H9 (cell line): ENCODE data around the gene DNAI4. TPM values are rescaled to one million over a fixed set of nuclear protein-coding genes. Genes with fewer than 3 reads are reported as not detected.

Source experiments
- DNase-seq: peaks from one replicate; pipeline ENCODE4 v3.0.0-alpha.2; 2017
- H2AFZ ChIP-seq: one replicate; pipeline ENCODE4 v1.6.1; 2013; ENCODE audit warnings: mild to moderate bottlenecking, low read length, control low read depth, moderate library complexity
- H2AK5ac ChIP-seq: 2 replicates; pipeline ENCODE4 v1.6.1; 2013; ENCODE audit warnings: low read length, control low read depth, mixed read lengths; ENCODE audit not compliant: insufficient read length
- H2BK120ac ChIP-seq: one replicate; pipeline ENCODE4 v1.6.1; 2013; ENCODE audit warnings: low read depth, mild to moderate bottlenecking, low read length, control low read depth, inconsistent platforms; ENCODE audit not compliant: poor library complexity, severe bottlenecking
- H2BK12ac ChIP-seq: 2 replicates; pipeline ENCODE4 v1.6.1; 2013; ENCODE audit warnings: low read length, control low read depth, mixed read lengths, low read depth; ENCODE audit not compliant: insufficient read length
- H2BK15ac ChIP-seq: 2 replicates; pipeline ENCODE4 v1.6.1; 2013; ENCODE audit warnings: low read depth, low read length, control low read depth
- H2BK20ac ChIP-seq: one replicate; pipeline ENCODE4 v1.6.1; 2013; ENCODE audit warnings: low read depth, mild to moderate bottlenecking, low read length, control low read depth, inconsistent platforms; ENCODE audit not compliant: poor library complexity, severe bottlenecking
- H2BK5ac ChIP-seq: 2 replicates; pipeline ENCODE4 v1.6.1; 2013; ENCODE audit warnings: low read length, control low read depth, mixed read lengths; ENCODE audit not compliant: insufficient read length
- H3K14ac ChIP-seq: 2 replicates; pipeline ENCODE4 v1.6.1; 2013; ENCODE audit warnings: low read length, control low read depth; ENCODE audit not compliant: insufficient read depth
- H3K18ac ChIP-seq: 2 replicates; pipeline ENCODE4 v1.6.1; 2013; ENCODE audit warnings: low read depth, mild to moderate bottlenecking, mixed read lengths, low read length, control low read depth; ENCODE audit not compliant: insufficient read length
- H3K23ac ChIP-seq: 2 replicates; pipeline ENCODE4 v1.6.1; 2013; ENCODE audit warnings: low read length, control low read depth, mixed read lengths, low read depth; ENCODE audit not compliant: insufficient read length
- H3K23me2 ChIP-seq: 2 replicates; pipeline ENCODE4 v1.6.1; 2013; ENCODE audit warnings: low read depth, mild to moderate bottlenecking, mixed read lengths, low read length, control low read depth; ENCODE audit not compliant: insufficient read length, poor library complexity, severe bottlenecking
- H3K27ac ChIP-seq: 2 replicates; pipeline ENCODE4 v1.5.1; 2013; ENCODE audit warnings: low read length, control low read depth, mixed read lengths, low read depth; ENCODE audit not compliant: insufficient read length
- H3K27me3 ChIP-seq: 2 replicates; pipeline ENCODE4 v1.6.1; 2013; ENCODE audit warnings: low read length, control low read depth, inconsistent platforms; ENCODE audit not compliant: insufficient read depth
- H3K4ac ChIP-seq: 2 replicates; pipeline ENCODE4 v1.6.1; 2013; ENCODE audit warnings: low read depth, mild to moderate bottlenecking, control low read depth, inconsistent platforms, low read length, moderate library complexity
- H3K4me1 ChIP-seq: 2 replicates; pipeline ENCODE4 v1.6.1; 2013; ENCODE audit warnings: low read length, control low read depth, inconsistent platforms; ENCODE audit not compliant: insufficient read depth
- H3K4me2 ChIP-seq: 2 replicates; pipeline ENCODE4 v1.6.1; 2013; ENCODE audit warnings: low read length, control low read depth, mixed read lengths; ENCODE audit not compliant: insufficient read length, insufficient read depth
- H3K56ac ChIP-seq: 2 replicates; pipeline ENCODE4 v1.6.1; 2013; ENCODE audit warnings: low read depth, mild to moderate bottlenecking, mixed read lengths, low read length, control low read depth; ENCODE audit not compliant: insufficient read length
- H3K79me1 ChIP-seq: 2 replicates; pipeline ENCODE4 v1.6.1; 2013; ENCODE audit warnings: low read depth, mild to moderate bottlenecking, moderate library complexity, low read length, control low read depth, inconsistent platforms; ENCODE audit not compliant: insufficient read depth, poor library complexity, severe bottlenecking
- H3K79me2 ChIP-seq: 2 replicates; pipeline ENCODE4 v1.6.1; 2013; ENCODE audit warnings: low read length, control low read depth, inconsistent platforms; ENCODE audit not compliant: insufficient read depth
- H3K9ac ChIP-seq: 2 replicates; pipeline ENCODE4 v1.6.1; 2013; ENCODE audit warnings: low read length, control low read depth, mixed read lengths; ENCODE audit not compliant: insufficient read length; ENCODE audit errors: extremely low read depth
- H3K9me3 ChIP-seq: one replicate; pipeline ENCODE4 v1.6.1; 2013; ENCODE audit warnings: low read depth, low read length, inconsistent platforms; ENCODE audit not compliant: control insufficient read depth
- H3T11ph ChIP-seq: one replicate; pipeline ENCODE4 v1.6.1; 2013; ENCODE audit warnings: mild to moderate bottlenecking, low read length, control low read depth, inconsistent platforms
- H4K20me1 ChIP-seq: one replicate; pipeline ENCODE4 v1.6.1; 2013; ENCODE audit not compliant: control insufficient read depth, insufficient read length, insufficient read depth
- H4K5ac ChIP-seq: 2 replicates; pipeline ENCODE4 v1.6.1; 2013; ENCODE audit warnings: low read depth, mild to moderate bottlenecking, mixed read lengths, low read length, control low read depth; ENCODE audit not compliant: insufficient read length
- H4K8ac ChIP-seq: replicated peaks from 2 replicates; pipeline ENCODE4 v1.6.1; 2013; ENCODE audit warnings: low read length, control low read depth, mixed read lengths, low read depth; ENCODE audit not compliant: insufficient read length
- H4K91ac ChIP-seq: 2 replicates; pipeline ENCODE4 v1.6.1; 2013; ENCODE audit warnings: low read depth, mild to moderate bottlenecking, moderate library complexity, mixed read lengths, low read length, control low read depth; ENCODE audit not compliant: insufficient read length
- H3K27ac Mint-ChIP-seq, 3 experiments: 2 replicates in 2 of 3; 3 replicates in 1 of 3; pipeline ENCODE4 v1.8.0; 2020 to 2021; ENCODE audit warnings: mixed read lengths in 3 of 3, mild to moderate bottlenecking in 1 of 3, moderate library complexity in 1 of 3
- H3K27me3 Mint-ChIP-seq: 2 replicates; pipeline ENCODE4 v1.8.0; 2021; ENCODE audit warnings: low read depth, mild to moderate bottlenecking, moderate library complexity, mixed read lengths
- H3K36me3 Mint-ChIP-seq, 3 experiments: 2 replicates in 2 of 3; 3 replicates in 1 of 3; pipeline ENCODE4 v1.8.0; 2020 to 2021; ENCODE audit warnings: low read depth in 3 of 3, mixed read lengths in 3 of 3; ENCODE audit not compliant: insufficient read depth in 1 of 3
- H3K4me1 Mint-ChIP-seq, 2 experiments: 2 replicates each; pipeline ENCODE4 v1.8.0; 2020; ENCODE audit warnings: mixed read lengths in 2 of 2
- H3K4me3 Mint-ChIP-seq, 2 experiments: 2 replicates in 1 of 2; 3 replicates in 1 of 2; pipeline ENCODE4 v1.8.0; 2020 to 2021; ENCODE audit warnings: mild to moderate bottlenecking in 2 of 2, mixed read lengths in 2 of 2, moderate library complexity in 1 of 2
- H3K9me3 Mint-ChIP-seq, 2 experiments: 2 replicates in 1 of 2; 3 replicates in 1 of 2; pipeline ENCODE4 v1.8.0; 2020; ENCODE audit warnings: mild to moderate bottlenecking in 2 of 2, mixed read lengths in 2 of 2, moderate library complexity in 1 of 2
- CTCF ChIP-seq: fragments of 200-600 bp; sonication (generic); conservative IDR thresholded peaks from 3 replicates; pipeline ENCODE4 v1.8.0; 2021; ENCODE audit warnings: antibody characterized with exemption, mild to moderate bottlenecking
- WGBS: extraction: QIAGEN DNeasy Blood & Tissue Kit; methylation state at CpG from one replicate; pipeline ENCODE4 v1.1.7; 2013; ENCODE audit warnings: missing lambda C conversion rate, low lambda C conversion rate, mixed read lengths; ENCODE audit not compliant: insufficient read length; ENCODE audit errors: extremely low coverage; 5-methylcytosine and 5-hydroxymethylcytosine counted together
- long read RNA-seq: library from polyadenylated mRNA; unstranded; transcript quantifications from one replicate; pipeline ENCODE4 v2.0.0, GENCODE V29; 2020
- total RNA-seq: library from RNA; stranded (reverse); gene quantifications from 2 replicates; pipeline ENCODE4 v1.2.1, GENCODE V29; 2021

DNAI4 gene
- 0.81 and 1.4 TPM in 2 replicates for total RNA-seq
- long read RNA-seq, partial matches to known transcripts, result 0 of 1 reads
- long read RNA-seq, other reads (novel, unspliced or antisense), result 1 of 1 reads

- H3K79me2 ChIP-seq, result peaks cover 4% of the 10 kb centered on the region; the same call in 1 of the 2 replicates
- peaks cover 30 to 31% of the 10 kb centered on the region in 2 experiments for H3K4me1 Mint-ChIP-seq
- no peaks in the 10 kb centered on the region for H3K4me1 ChIP-seq
- H2BK5ac ChIP-seq, result no peak within 1 kb of the TSS
- H3K4me2 ChIP-seq, result peak within 1 kb of the TSS; percentile 97
- DNase-seq, result peak; percentile 97
- no peaks in the 10 kb centered on the region for H3K9me3 Mint-ChIP-seq
- 0 out of 3 replicates have a peak, but pooled peaks have one; percentile 15 for TF ChIP-seq CTCF
- H3K56ac ChIP-seq, result no peak within 1 kb of the TSS
- H3K27ac ChIP-seq, result peak within 1 kb of the TSS; percentile 2
- no peak within 1 kb of the TSS for H3K23ac ChIP-seq
- H3K9me3 ChIP-seq, result no peaks in the 10 kb centered on the region
- no peak within 1 kb of the TSS for H4K91ac ChIP-seq
- H3T11ph ChIP-seq, result no peak within 1 kb of the TSS
- H2AFZ ChIP-seq, result no peak within 1 kb of the TSS
- no peaks in the 10 kb centered on the region for H4K20me1 ChIP-seq
- peak within 1 kb of the TSS; percentile 98 to 99 (median 98) for H3K27ac Mint-ChIP-seq
- no peak within 1 kb of the TSS for H2BK20ac ChIP-seq
- peak within 1 kb of the TSS; percentile 94 for H3K18ac ChIP-seq
- H3K4me3 Mint-ChIP-seq, result peak within 1 kb of the TSS; percentile 87 to 93
- peaks cover 0 to 5% (median 5%) of the 10 kb centered on the region in 3 experiments; a peak in 3 of 7 replicates for H3K36me3 Mint-ChIP-seq
- no peaks in the 10 kb centered on the region for H3K27me3 Mint-ChIP-seq
- no peak within 1 kb of the TSS; the same call in 1 of the 2 replicates for H3K4ac ChIP-seq
- no peak within 1 kb of the TSS for H4K8ac ChIP-seq
- H2BK12ac ChIP-seq, result no peak within 1 kb of the TSS
- no peaks in the 10 kb centered on the region for H3K79me1 ChIP-seq
- no peak within 1 kb of the TSS for H2BK15ac ChIP-seq
- no peak within 1 kb of the TSS for H2AK5ac ChIP-seq
- no peak within 1 kb of the TSS for H4K5ac ChIP-seq
- H2BK120ac ChIP-seq, result peak within 1 kb of the TSS; percentile 71
- WGBS, result no CpG with 5 or more reads among the region's 64 CpGs
- peak within 1 kb of the TSS; percentile 94; the same call in 1 of the 2 replicates for H3K14ac ChIP-seq
- peak within 1 kb of the TSS; percentile 79 for H3K9ac ChIP-seq
- peaks cover 12% of the 10 kb centered on the region for H3K23me2 ChIP-seq
- no peaks in the 10 kb centered on the region for H3K27me3 ChIP-seq
Observed at GRCh38 chr1:66924756-66925557, at the start of gene DNAI4, which contains the start of gene MIER1. Gene DNAI4, minus strand, starts transcription at chr1:66924856. Its CDS starts 25 bp downstream, at chr1:66924831. Gene MIER1, plus strand, starts transcription at chr1:66924990. Its CDS starts 39 bp downstream, at chr1:66925029.
